HG03097 (cell line): ENCODE measurements around the gene PHF2.

Experiments used
- ATAC-seq: cut with Tn5 transposase; IDR thresholded peaks from one replicate; pipeline ENCODE4 v1.9.1; 2021; ENCODE audit not compliant: unreplicated experiment, low FRiP score

PHF2 gene

DNA sequence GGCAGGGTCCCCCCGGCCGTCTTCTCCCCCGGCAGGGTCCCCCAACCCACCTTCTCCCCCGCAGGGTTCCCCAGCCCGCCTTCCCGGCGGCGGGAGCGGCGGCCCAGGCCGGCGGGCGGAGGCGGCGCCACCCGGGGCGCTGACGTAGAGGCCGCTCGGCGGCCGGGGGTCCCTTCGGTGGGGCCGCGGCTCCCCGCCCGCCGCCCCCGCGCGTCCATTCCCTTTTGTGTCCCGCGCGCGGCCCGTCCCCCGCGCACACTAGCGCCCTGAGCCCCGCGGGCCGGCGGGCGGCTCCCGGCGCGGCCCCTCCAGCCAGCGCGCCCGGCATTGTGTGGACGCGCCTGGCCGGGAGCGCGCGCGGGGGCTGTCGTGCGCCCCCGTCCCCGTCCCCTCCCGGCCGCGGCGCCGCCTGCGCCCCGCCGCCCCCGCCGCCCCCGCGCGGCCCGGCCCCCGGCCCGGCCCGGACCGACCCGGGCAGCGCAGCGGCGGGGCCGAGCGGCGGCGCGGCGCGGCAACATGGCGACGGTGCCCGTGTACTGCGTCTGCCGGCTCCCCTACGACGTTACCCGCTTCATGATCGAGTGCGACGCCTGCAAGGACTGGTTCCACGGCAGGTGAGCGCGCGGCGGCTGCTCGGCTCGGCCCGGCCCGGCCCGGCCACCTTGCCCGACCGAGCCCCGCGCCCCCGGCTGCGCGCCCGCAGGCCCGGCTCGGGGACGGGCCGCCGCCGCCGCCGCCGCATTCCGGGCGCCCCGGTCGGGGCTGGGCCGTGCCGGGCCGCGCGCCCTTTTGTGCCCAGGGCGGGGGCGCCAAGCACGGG, at the start of gene PHF2:
Gene PHF2, plus strand, starts transcription at position 327 of the 820 bp plus-strand sequence. Its CDS starts 190 bp downstream, at position 517.
- no peak for ATAC-seq

DNA sequence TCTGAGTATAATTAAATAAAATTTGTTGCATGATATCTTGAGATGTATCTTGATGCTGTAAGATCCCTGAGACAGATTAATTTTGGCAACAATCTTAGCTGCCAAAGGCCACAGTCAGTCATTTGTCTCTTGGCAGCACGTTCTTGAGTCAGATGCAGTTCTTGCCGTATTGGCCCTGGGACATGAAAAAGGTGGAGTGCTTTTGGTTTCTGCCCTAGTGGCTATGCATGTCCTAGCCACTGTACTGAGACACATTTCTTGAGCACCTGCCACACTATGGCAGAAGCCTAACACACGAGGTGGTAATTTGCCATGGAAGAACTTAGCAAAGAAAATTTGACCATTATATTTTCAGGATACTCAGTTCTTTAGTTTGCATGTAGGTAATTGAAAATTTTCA, 45.0 kb upstream of the PHF2 start:
- ATAC-seq, result no peak

DNA sequence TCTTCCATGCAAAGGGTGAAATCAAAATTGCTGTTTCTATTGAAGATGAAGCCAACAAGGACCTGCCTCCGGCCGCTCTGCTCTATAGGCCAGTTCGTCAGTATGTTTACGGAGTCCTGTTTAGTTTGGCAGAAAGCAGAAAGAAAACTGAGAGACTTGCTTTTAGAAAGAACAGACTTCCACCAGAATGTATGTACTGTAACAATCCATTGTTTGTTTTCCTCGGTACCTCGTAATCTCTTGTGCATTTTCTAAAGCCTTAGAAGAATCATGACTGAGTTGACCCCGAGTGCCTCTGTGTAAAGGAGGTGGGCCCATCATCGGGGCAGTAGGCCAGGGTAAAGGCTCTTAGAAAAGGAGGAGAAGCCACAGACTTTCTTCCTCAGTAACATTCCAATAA, 44.2 kb upstream of the PHF2 start:
- ATAC-seq, result no peak

GRCh38 chr9:93533863-93534262, 42.5 kb upstream of the PHF2 start:
- ATAC-seq, result no peak

- ATAC-seq, result no peak
Observed at GRCh38 chr9:93536167-93536566, 40.2 kb upstream of the PHF2 start.

DNA sequence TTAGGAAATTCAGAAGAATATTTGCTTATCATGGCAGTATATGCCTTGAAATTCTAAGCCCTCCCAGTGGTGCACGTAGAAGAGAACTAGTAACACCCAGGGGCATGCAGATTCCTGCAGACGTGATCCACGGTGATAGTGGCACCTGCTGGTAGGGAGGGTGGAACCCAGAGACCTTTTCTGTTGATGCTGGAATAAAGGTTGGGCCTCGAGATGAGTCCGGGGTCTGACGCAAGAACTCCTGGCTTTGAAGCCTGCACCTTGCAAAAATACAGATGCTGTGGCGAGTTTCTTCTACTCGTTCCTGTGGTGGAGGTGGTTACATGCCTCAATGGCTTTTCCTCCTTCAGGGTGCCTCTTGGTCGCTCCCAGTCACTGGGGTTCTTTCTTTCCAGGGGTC, 39.5 kb upstream of the PHF2 start:
- ATAC-seq, result no peak

GRCh38 chr9:93540305-93540704, 36.1 kb upstream of the PHF2 start:
- ATAC-seq, result no peak

- no peak for ATAC-seq
Observed at GRCh38 chr9:93541005-93541404, 35.4 kb upstream of the PHF2 start.

DNA sequence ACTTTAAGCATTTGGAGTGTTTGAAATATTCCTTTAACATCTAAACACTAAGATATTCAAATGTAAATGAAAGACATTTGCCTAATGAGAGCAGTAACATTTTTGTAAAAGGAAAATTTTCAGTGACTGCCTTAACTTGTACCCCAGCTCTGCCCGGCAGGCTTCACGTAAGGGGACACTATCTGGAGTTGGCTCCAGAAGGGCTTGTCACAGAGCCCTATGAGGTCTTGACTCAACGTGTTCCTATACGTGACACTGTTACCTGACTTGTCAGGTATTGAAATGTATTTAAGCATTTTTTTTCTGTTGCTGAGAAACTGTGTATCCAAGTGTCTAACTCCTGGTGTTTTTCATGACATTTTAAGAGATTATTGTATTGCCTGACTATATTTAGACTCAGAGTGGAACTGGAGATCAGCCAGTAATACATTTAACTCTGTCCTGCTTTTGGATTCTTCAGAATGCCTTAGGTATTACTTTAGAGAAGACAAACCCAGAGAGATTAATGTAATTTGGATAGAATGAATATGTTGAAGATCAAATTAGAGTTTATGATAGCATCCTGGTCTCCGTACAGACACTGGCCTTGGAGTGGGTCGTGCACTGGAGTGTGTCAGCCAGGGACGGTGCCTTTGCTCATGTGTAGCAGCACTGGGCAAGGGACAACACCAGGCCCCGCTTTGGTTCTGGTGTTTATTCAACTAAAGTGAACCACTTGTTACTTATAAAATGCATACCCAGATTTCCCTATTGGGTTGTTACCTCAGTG, 34.6 kb upstream of the PHF2 start:
- ATAC-seq, result no peak

DNA sequence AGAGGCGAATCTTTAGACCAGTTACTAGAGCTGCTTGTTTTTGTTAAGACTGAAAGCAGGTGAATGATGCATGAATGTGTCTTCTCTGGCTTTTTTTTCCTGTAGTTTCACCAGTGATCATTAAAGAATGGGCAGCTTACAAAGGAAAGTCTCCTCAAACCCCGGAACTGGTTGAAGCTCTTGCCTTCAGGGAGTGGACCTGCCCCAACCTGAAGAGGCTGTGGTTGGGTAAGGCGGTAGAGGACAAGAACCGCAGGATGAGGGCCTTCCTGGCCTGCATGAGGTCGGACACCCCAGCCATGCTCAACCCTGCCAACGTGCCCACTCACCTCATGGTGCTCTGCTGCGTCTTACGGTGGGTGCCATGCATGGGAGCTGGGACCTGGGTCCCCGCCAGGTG, 33.3 kb upstream of the PHF2 start:
- ATAC-seq, result no peak

GRCh38 chr9:93546356-93546755, 30.0 kb upstream of the PHF2 start:
- no peak for ATAC-seq

- no peak for ATAC-seq
Observed at GRCh38 chr9:93549611-93550010, 26.8 kb upstream of the PHF2 start.

GRCh38 chr9:93552923-93553322, 23.5 kb upstream of the PHF2 start:
- no peak for ATAC-seq

DNA sequence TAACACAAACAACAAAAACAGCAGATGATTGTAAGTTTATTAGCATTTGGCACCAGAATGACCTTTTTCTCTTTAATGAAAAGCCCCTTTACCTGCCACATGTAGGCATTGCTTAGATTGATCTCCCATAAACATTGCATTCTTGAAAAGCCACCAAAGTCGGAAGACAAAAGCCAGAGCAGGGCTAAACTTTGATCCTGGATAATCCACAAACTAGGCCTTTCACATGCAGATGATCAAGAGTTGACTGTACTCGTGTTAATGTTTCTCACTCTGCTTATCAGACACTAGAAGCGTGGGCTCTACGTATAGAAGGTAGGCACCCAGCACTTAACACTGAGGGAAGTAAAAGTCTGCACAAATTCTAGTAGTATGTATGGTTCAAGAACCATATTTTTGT, 21.0 kb upstream of the PHF2 start:
- no peak for ATAC-seq

DNA sequence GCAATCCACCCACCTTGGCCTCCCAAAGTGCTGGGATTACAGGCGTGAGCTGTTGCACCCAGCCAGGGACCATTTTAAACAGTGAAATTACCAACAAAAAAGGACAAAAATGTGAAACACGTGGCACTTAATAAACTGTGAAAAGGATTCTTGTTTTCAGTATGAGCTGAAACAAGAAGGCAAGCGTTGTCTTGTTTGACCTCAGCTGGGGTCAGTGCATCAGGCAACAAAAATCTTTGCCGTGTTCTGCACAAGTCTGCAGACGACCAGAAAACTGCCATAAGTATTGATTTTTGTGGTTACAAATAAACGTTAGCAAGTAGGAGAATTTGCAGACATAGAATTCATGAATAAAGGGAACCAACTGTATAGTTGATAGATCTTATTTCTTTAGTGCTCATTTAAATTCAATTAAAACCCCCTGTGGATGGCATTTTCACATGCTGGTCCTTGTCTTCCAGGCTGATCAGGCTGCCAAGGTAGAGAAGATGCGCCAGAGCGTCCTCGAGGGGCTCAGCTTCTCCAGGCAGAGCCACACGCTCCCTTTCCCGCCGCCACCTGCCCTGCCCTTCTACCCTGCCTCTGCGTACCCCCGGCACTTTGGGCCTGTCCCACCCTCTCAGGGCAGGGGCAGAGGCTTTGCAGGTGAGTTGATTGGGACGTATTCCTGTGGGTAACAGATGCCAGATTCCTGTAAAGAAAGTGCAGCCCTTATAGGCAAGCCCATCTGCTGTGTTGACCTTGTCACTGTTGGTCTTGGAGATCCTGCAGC, 18.8 kb upstream of the PHF2 start:
- ATAC-seq, result no peak

DNA sequence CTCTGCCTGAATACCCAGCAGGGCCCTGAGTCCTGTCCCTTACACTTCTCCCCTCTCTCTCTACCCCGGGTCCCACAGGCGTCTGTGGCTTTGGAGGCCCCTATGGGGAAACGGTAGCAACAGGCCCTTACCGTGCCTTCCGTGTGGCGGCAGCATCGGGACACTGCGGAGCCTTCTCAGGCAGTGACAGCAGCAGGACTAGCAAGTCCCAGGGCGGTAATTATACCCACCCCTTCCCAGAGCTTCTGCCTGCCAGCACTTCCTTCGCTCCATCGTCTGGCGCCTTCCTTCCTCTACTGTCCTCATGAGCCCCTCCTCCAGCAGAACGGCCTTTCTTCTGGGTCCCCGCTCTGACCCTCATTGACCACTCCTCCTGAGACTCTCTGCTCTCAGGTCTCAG, 17.9 kb upstream of the PHF2 start:
- no peak for ATAC-seq

DNA sequence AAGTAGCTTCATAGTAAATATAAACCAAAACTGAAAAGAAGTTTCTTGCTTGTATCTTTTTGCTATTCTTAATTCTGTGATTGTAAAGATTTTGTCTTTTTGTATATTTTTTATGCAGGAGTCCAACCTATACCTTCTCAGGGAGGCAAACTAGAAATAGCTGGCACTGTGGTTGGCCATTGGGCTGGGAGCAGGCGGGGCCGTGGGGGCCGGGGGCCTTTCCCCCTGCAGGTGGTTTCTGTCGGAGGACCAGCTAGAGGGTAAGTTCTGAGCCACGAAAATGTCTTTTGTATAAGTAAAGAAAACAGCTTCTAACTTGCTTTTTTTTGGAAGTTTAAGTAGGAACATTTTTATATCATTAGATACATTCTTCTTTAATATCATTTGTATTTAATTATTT, 15.4 kb upstream of the PHF2 start:
- ATAC-seq, result no peak

- no peak for ATAC-seq
Observed at GRCh38 chr9:93562157-93562556, 14.2 kb upstream of the PHF2 start.

GRCh38 chr9:93565089-93565488, 11.3 kb upstream of the PHF2 start:
- no peak for ATAC-seq

- ATAC-seq, result peak; percentile 85
Observed at GRCh38 chr9:93566408-93567270, 9.7 kb upstream of the PHF2 start.
